ENCODE results near the gene TRAPPC2L. TPM values are rescaled to one million over a fixed set of nuclear protein-coding genes. Genes with fewer than 3 reads are reported as not detected.

Gene TRAPPC2L
- total and polyA plus RNA-seq, 4 donors = 34.2 to 106 (median 48.5) TPM

DNA sequence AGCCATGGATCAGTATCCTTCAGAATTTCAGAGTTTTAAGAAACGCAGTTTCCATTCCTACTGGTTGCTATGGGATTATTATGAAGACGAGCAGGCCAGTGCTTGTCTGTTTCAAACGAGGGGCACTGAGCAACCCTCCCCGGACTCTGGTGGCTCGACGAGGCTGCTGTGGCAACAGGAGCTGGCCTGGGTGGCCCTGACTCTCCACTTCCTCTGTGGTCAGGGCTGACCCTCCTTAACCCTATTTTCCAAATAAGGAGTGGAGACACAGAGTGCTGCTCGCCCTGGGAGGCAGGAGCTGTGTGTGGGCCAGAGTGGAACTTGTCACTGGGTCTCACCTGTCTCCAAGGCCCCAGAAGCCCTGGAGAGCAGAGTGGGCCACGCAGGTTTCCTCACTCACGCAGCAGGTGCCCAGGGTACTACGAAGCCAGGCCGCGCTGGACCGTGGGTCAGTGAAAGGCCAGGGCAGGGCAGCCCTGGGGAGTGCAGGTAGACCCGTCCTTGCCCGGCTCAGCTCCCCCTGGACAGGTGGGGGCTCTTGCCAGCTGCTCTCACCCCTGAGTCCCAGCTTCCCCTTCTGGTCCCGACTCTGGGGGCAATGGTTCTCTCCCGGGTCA lies 3.5 kb upstream of the TRAPPC2L start:
- Histone ChIP-seq H3K9ac (ENCODE audit: insufficient read depth in 1 of 2, low read length in 2 of 2) (no peak overlapping the region), H3K27ac (ENCODE audit: low read depth in 1 of 2, low read length in 1 of 2) (no peak overlapping the region), H3K9me3 (ENCODE audit: control insufficient read depth in 4 of 4, insufficient read depth in 3 of 4, low read length in 3 of 4) (no peaks in the 10 kb centered on the region), H3K4me3 (no peak overlapping the region), H3K4me1 (ENCODE audit: control insufficient read depth in 5 of 5, insufficient read depth in 5 of 5, low read length in 5 of 5) (peaks cover 0 to 16% (median 7%) of the 10 kb centered on the region in 5 donors), H3K27me3 (ENCODE audit: control insufficient read depth in 3 of 3, insufficient read depth in 3 of 3, low read length in 2 of 3) (no peaks in the 10 kb centered on the region), H3K36me3 (ENCODE audit: control insufficient read depth in 4 of 4, insufficient read depth in 4 of 4, low read length in 4 of 4) (peaks cover 0 to 19% (median under 1%) of the 10 kb centered on the region in 4 donors)
- no peak for DNase-seq
- no peak for ATAC-seq (ENCODE audit: insufficient read depth, low FRiP score)
- WGBS, 2 donors = 68 to 77% methylated on average over 17 of the region's 17 CpGs
- TF ChIP-seq, protein P1, sequence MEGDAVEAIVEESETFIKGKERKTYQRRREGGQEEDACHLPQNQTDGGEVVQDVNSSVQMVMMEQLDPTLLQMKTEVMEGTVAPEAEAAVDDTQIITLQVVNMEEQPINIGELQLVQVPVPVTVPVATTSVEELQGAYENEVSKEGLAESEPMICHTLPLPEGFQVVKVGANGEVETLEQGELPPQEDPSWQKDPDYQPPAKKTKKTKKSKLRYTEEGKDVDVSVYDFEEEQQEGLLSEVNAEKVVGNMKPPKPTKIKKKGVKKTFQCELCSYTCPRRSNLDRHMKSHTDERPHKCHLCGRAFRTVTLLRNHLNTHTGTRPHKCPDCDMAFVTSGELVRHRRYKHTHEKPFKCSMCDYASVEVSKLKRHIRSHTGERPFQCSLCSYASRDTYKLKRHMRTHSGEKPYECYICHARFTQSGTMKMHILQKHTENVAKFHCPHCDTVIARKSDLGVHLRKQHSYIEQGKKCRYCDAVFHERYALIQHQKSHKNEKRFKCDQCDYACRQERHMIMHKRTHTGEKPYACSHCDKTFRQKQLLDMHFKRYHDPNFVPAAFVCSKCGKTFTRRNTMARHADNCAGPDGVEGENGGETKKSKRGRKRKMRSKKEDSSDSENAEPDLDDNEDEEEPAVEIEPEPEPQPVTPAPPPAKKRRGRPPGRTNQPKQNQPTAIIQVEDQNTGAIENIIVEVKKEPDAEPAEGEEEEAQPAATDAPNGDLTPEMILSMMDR (IDR thresholded peaks at IDR 0.05; ENCODE audit: control extremely low read depth, extremely low read depth) = no peak

GRCh38 chr16:88854306-88855111 lies 2.4 kb upstream of the TRAPPC2L start:
- DNase-seq (no peak), ATAC-seq (ENCODE audit: insufficient read depth, low FRiP score) (no peak)
- peaks cover 0 to 17% (median 11%) of the 10 kb centered on the region in 4 donors for H3K36me3 ChIP-seq (ENCODE audit: control insufficient read depth in 4 of 4, insufficient read depth in 4 of 4, low read length in 4 of 4)
- H3K27ac ChIP-seq (ENCODE audit: low read depth in 1 of 2, low read length in 1 of 2) = no peak overlapping the region
- H3K4me3 ChIP-seq = no peak overlapping the region
- H3K9ac ChIP-seq (ENCODE audit: insufficient read depth in 1 of 2, low read length in 2 of 2) = no peak overlapping the region
- H3K4me1 ChIP-seq (ENCODE audit: control insufficient read depth in 5 of 5, insufficient read depth in 5 of 5, low read length in 5 of 5) = peaks cover 0 to 16% (median 7%) of the 10 kb centered on the region in 5 donors
- 47 to 62% methylated on average over 20 of the region's 20 CpGs for WGBS, 2 donors
- H3K9me3 ChIP-seq (ENCODE audit: control insufficient read depth in 4 of 4, insufficient read depth in 3 of 4, low read length in 3 of 4) = no peaks in the 10 kb centered on the region
- no peaks in the 10 kb centered on the region for H3K27me3 ChIP-seq (ENCODE audit: control insufficient read depth in 3 of 3, insufficient read depth in 3 of 3, low read length in 2 of 3)
- TF ChIP-seq, protein P1 (IDR thresholded peaks at IDR 0.05; ENCODE audit: control extremely low read depth, extremely low read depth) = no peak

- H3K4me3 ChIP-seq = no peak overlapping the region
- ATAC-seq (ENCODE audit: insufficient read depth, low FRiP score) = no peak
Measured at GRCh38 chr16:88855176-88855575, 1.8 kb upstream of the TRAPPC2L start.

More at GRCh38 chr16:88855176-88855575, 1.8 kb upstream of the TRAPPC2L start:
- Histone ChIP-seq H3K36me3 (ENCODE audit: control insufficient read depth in 4 of 4, insufficient read depth in 4 of 4, low read length in 4 of 4) (peaks cover 0 to 19% (median 18%) of the 10 kb centered on the region in 4 donors), H3K27ac (ENCODE audit: low read depth in 1 of 2, low read length in 1 of 2) (no peak overlapping the region), H3K9me3 (ENCODE audit: control insufficient read depth in 4 of 4, insufficient read depth in 3 of 4, low read length in 3 of 4) (no peaks in the 10 kb centered on the region), H3K4me1 (ENCODE audit: control insufficient read depth in 5 of 5, insufficient read depth in 5 of 5, low read length in 5 of 5) (peaks cover 0 to 16% (median 7%) of the 10 kb centered on the region in 5 donors), H3K27me3 (ENCODE audit: control insufficient read depth in 3 of 3, insufficient read depth in 3 of 3, low read length in 2 of 3) (no peaks in the 10 kb centered on the region), H3K9ac (ENCODE audit: insufficient read depth in 1 of 2, low read length in 2 of 2) (no peak overlapping the region)
- no peak for DNase-seq
- 69 to 82% methylated on average over 8 of the region's 8 CpGs for WGBS, 2 donors
- TF ChIP-seq, protein P1 (IDR thresholded peaks at IDR 0.05; ENCODE audit: control extremely low read depth, extremely low read depth) = no peak

Measured in lung (tissue), 12 donors.